ENCODE measurements around the gene ERGIC1. TPM values are rescaled to one million over a fixed set of nuclear protein-coding genes. Genes with fewer than 3 reads are reported as not detected.
A peak's percentile ranks its signal among the peaks of the same experiment; 100 is the strongest.

The ERGIC1 gene
- total RNA-seq, 3 donors from 2014 or later (not counting 1 experiment from before 2014, with no cell fraction given) = 86.2 to 126 (median 121) TPM

GRCh38 chr5:172793577-172794488 is 40.2 kb upstream of the ERGIC1 start:
- Mint-ChIP-seq H3K27me3 (ENCODE audit: low read depth in 2 of 2) (no peaks in the 10 kb centered on the region), H3K4me1 (peaks cover 0 to 7% of the 10 kb centered on the region in 2 donors), H3K27ac (peak overlapping the region in 1 of 2 donors; percentile 42), H3K36me3 (no peaks in the 10 kb centered on the region), H3K9me3 (no peaks in the 10 kb centered on the region), H3K4me3 (no peak overlapping the region)
- DNase-seq (no peak), ATAC-seq (no peak)
- intact Hi-C loops (cut with micrococcal nuclease) = no loop called here
- Histone ChIP-seq H3K36me3 (ENCODE audit: control insufficient read depth, insufficient read depth, low read length) (no peaks in the 10 kb centered on the region), H3K4me1 (ENCODE audit: control insufficient read depth, insufficient read depth, low read length) (peaks cover 13% of the 10 kb centered on the region), H3K27me3 (ENCODE audit: control insufficient read depth, insufficient read depth, low read length) (no peaks in the 10 kb centered on the region), H3K4me3 (ENCODE audit: low read length) (no peak overlapping the region), H3K9me3 (ENCODE audit: control insufficient read depth, insufficient read depth, low read length) (no peaks in the 10 kb centered on the region), H3K27ac (ENCODE audit: low read length) (peak overlapping the region; percentile 6)
- WGBS (ENCODE audit: insufficient coverage) = 85% methylated on average over 17 of the region's 17 CpGs
- no peak for TF ChIP-seq CTCF (IDR thresholded peaks at IDR 0.05)

- Histone ChIP-seq H3K4me1 (ENCODE audit: control insufficient read depth, insufficient read depth, low read length) (peaks cover 12% of the 10 kb centered on the region), H3K27me3 (ENCODE audit: control insufficient read depth, insufficient read depth, low read length) (no peaks in the 10 kb centered on the region), H3K4me3 (ENCODE audit: low read length) (no peak overlapping the region), H3K9me3 (ENCODE audit: control insufficient read depth, insufficient read depth, low read length) (no peaks in the 10 kb centered on the region), H3K36me3 (ENCODE audit: control insufficient read depth, insufficient read depth, low read length) (no peaks in the 10 kb centered on the region), H3K27ac (ENCODE audit: low read length) (no peak overlapping the region)
- DNase-seq = no peak
- Mint-ChIP-seq H3K9me3 (no peaks in the 10 kb centered on the region), H3K27ac (no peak overlapping the region), H3K36me3 (no peaks in the 10 kb centered on the region), H3K27me3 (ENCODE audit: low read depth in 2 of 2) (no peaks in the 10 kb centered on the region), H3K4me3 (no peak overlapping the region), H3K4me1 (peaks cover 0 to 7% of the 10 kb centered on the region in 2 donors)
- no peak for ATAC-seq
- intact Hi-C loops (cut with micrococcal nuclease) = no loop called here
- WGBS (ENCODE audit: insufficient coverage) = 91% methylated on average over 12 of the region's 13 CpGs
- TF ChIP-seq CTCF (IDR thresholded peaks at IDR 0.05) = no peak
These were observed 38.6 kb upstream of the ERGIC1 start for GRCh38 chr5:172795318-172795977.

GRCh38 chr5:172796306-172796705 is 37.7 kb upstream of the ERGIC1 start:
- Histone ChIP-seq H3K9me3 (ENCODE audit: control insufficient read depth, insufficient read depth, low read length) (no peaks in the 10 kb centered on the region), H3K36me3 (ENCODE audit: control insufficient read depth, insufficient read depth, low read length) (no peaks in the 10 kb centered on the region), H3K4me3 (ENCODE audit: low read length) (no peak overlapping the region), H3K27me3 (ENCODE audit: control insufficient read depth, insufficient read depth, low read length) (no peaks in the 10 kb centered on the region), H3K27ac (ENCODE audit: low read length) (no peak overlapping the region), H3K4me1 (ENCODE audit: control insufficient read depth, insufficient read depth, low read length) (peaks cover 12% of the 10 kb centered on the region)
- WGBS (ENCODE audit: insufficient coverage) = 98% methylated on average over 6 of the region's 6 CpGs
- Mint-ChIP-seq H3K9me3 (no peaks in the 10 kb centered on the region), H3K36me3 (no peaks in the 10 kb centered on the region), H3K4me3 (no peak overlapping the region), H3K4me1 (peaks cover 0 to 7% of the 10 kb centered on the region in 2 donors), H3K27me3 (ENCODE audit: low read depth in 2 of 2) (no peaks in the 10 kb centered on the region), H3K27ac (no peak overlapping the region)
- no peak for TF ChIP-seq CTCF (IDR thresholded peaks at IDR 0.05)
- intact Hi-C loops (cut with micrococcal nuclease) = no loop called here
- DNase-seq (no peak), ATAC-seq (no peak)

Measured in natural killer cell (primary cell).